IMR-90 (cell line): ENCODE measurements around the gene TSHZ3. TPM values are rescaled to one million over a fixed set of nuclear protein-coding genes. Genes with fewer than 3 reads are reported as not detected.

Experiments used
- ATAC-seq: fragments of 200-7000 bp; cut with Tn5 transposase; 2 replicates; pipeline ENCODE4 v1.9.1; 2020; ENCODE audit warnings: low read depth, mild to moderate bottlenecking, moderate library complexity
- BruUV-seq: library from RNA; stranded (reverse); fragments of 400-500 nt; replicated peaks from 2 replicates; lab custom pipeline; 2021; lab: Mats Ljungman, UMichigan
- CTCF ChIA-PET: fragments of 300-600 bp; formaldehyde crosslinking; extraction: SDS; loops from one replicate; lab custom pipeline; 2021; ENCODE audit warnings: antibody characterized with exemption; lab: Yijun Ruan, JAX
- POLR2A ChIA-PET: fragments of 300-600 bp; sonication (Branson Sonifier 250); formaldehyde crosslinking; loops from one replicate; lab custom pipeline; 2022; ENCODE audit warnings: antibody characterized with exemption; ENCODE audit not compliant: unreplicated experiment; lab: Charles Lee
- DNase-seq: peaks from one replicate; pipeline ENCODE4 v3.0.0; 2013
- H2AFZ ChIP-seq: replicated peaks from 2 replicates; pipeline ENCODE3; 2013; ENCODE audit warnings: low read length, mild to moderate bottlenecking; ENCODE audit not compliant: poor library complexity
- H2AK5ac ChIP-seq: 2 replicates; pipeline ENCODE4 v1.6.1; 2013; ENCODE audit warnings: low read depth, low read length, inconsistent platforms
- H2AK9ac ChIP-seq: replicated peaks from 2 replicates; pipeline ENCODE3; 2013; ENCODE audit warnings: mild to moderate bottlenecking, low read depth, low read length, moderate library complexity; ENCODE audit not compliant: poor library complexity
- H2BK120ac ChIP-seq: 2 replicates; pipeline ENCODE4 v1.6.1; 2013; ENCODE audit warnings: low read depth, low read length, inconsistent platforms
- H2BK15ac ChIP-seq: 3 replicates; pipeline ENCODE4 v1.6.1; 2013; ENCODE audit warnings: low read depth, low read length, inconsistent platforms
- H2BK20ac ChIP-seq: 2 replicates; pipeline ENCODE4 v1.6.1; 2013; ENCODE audit warnings: low read depth, mild to moderate bottlenecking, inconsistent platforms, low read length, moderate library complexity
- H2BK5ac ChIP-seq: 2 replicates; pipeline ENCODE4 v1.6.1; 2013; ENCODE audit warnings: mild to moderate bottlenecking, low read depth, low read length, inconsistent platforms; ENCODE audit not compliant: poor library complexity, severe bottlenecking
- H3K14ac ChIP-seq: replicated peaks from 2 replicates; pipeline ENCODE4 v1.6.1; 2013; ENCODE audit warnings: low read depth, low read length, inconsistent platforms
- H3K18ac ChIP-seq: 2 replicates; pipeline ENCODE4 v1.6.1; 2013; ENCODE audit warnings: low read depth, low read length, control low read depth
- H3K23ac ChIP-seq: 2 replicates; pipeline ENCODE4 v1.6.1; 2013; ENCODE audit warnings: low read depth, low read length, inconsistent platforms
- H3K27ac ChIP-seq: 2 replicates; pipeline ENCODE4 v1.5.1; 2013; ENCODE audit warnings: mild to moderate bottlenecking, control low read depth, low read length; ENCODE audit not compliant: insufficient read depth
- H3K27me3 ChIP-seq: 2 replicates; pipeline ENCODE4 v1.6.1; 2013; ENCODE audit warnings: low read length; ENCODE audit not compliant: control insufficient read depth, insufficient read depth
- H3K36me3 ChIP-seq: 2 replicates; pipeline ENCODE4 v1.6.1; 2013; ENCODE audit warnings: low read length, mixed read lengths; ENCODE audit not compliant: control insufficient read depth, insufficient read depth
- H3K4ac ChIP-seq: 2 replicates; pipeline ENCODE4 v1.6.1; 2013; ENCODE audit warnings: low read depth, low read length, inconsistent platforms
- H3K4me1 ChIP-seq: 2 replicates; pipeline ENCODE4 v1.6.1; 2013; ENCODE audit warnings: low read length, mixed read lengths; ENCODE audit not compliant: control insufficient read depth, insufficient read depth
- H3K4me2 ChIP-seq: 2 replicates; pipeline ENCODE4 v1.6.1; 2013; ENCODE audit warnings: low read depth, mild to moderate bottlenecking, control low read depth, low read length, moderate library complexity
- H3K4me3 ChIP-seq: 2 replicates; pipeline ENCODE4 v1.5.1; 2013; ENCODE audit warnings: low read depth, mild to moderate bottlenecking, control low read depth, low read length, moderate library complexity; ENCODE audit not compliant: insufficient read depth
- H3K56ac ChIP-seq: 2 replicates; pipeline ENCODE4 v1.6.1; 2013; ENCODE audit warnings: low read length, inconsistent platforms; ENCODE audit not compliant: insufficient read depth; ENCODE audit errors: extremely low read depth
- H3K79me1 ChIP-seq, 2 experiments: 2 replicates each; pipeline ENCODE4 v1.6.1; 2013; ENCODE audit warnings: low read length in 2 of 2, inconsistent platforms in 1 of 2, low read depth in 1 of 2
- H3K9ac ChIP-seq: 2 replicates; pipeline ENCODE4 v1.6.1; 2013; ENCODE audit warnings: low read depth, low read length, control low read depth
- H3K9me1 ChIP-seq: 2 replicates; pipeline ENCODE4 v1.6.1; 2013; ENCODE audit warnings: low read length, inconsistent platforms; ENCODE audit not compliant: insufficient read depth
- H3K9me3 ChIP-seq: 2 replicates; pipeline ENCODE4 v1.6.1; 2013; ENCODE audit warnings: low read length; ENCODE audit not compliant: control insufficient read depth, insufficient read depth
- H4K20me1 ChIP-seq: 2 replicates; pipeline ENCODE4 v1.6.1; 2013; ENCODE audit warnings: low read length, inconsistent platforms; ENCODE audit not compliant: insufficient read depth
- H4K5ac ChIP-seq: 2 replicates; pipeline ENCODE4 v1.6.1; 2013; ENCODE audit warnings: mild to moderate bottlenecking, low read depth, low read length, control low read depth
- H4K8ac ChIP-seq, 2 experiments: 2 replicates each; pipeline ENCODE4 v1.6.1; 2013; ENCODE audit warnings: low read depth in 2 of 2, low read length in 2 of 2, control low read depth in 1 of 2, inconsistent platforms in 1 of 2
- H4K91ac ChIP-seq: 2 replicates; pipeline ENCODE4 v1.6.1; 2013; ENCODE audit warnings: low read depth, low read length, inconsistent platforms; ENCODE audit not compliant: insufficient read depth
- BHLHE40 ChIP-seq: fragments of 150-350 bp; IDR thresholded peaks from 2 replicates; pipeline ENCODE4 v1.6.1; 2016; ENCODE audit warnings: mild to moderate bottlenecking, low read depth, low read length
- CEBPB ChIP-seq: IDR thresholded peaks from 2 replicates; pipeline ENCODE4 v1.6.1; 2012; ENCODE audit warnings: low read depth, low read length, improper control_type of control experiment
- CHD1 ChIP-seq: IDR thresholded peaks from 2 replicates; pipeline ENCODE4 v1.6.1; 2012; ENCODE audit warnings: low read depth, low read length, improper control_type of control experiment
- CTCF ChIP-seq: conservative IDR thresholded peaks from 2 replicates; pipeline ENCODE4 v1.5.1; 2012; ENCODE audit warnings: mild to moderate bottlenecking, low read depth, low read length, improper control_type of control experiment
- ELK1 ChIP-seq: fragments of 150-350 bp; IDR thresholded peaks from 2 replicates; pipeline ENCODE4 v1.6.1; 2016; ENCODE audit warnings: low read depth, mild to moderate bottlenecking, low read length, moderate library complexity, borderline replicate concordance
- FOS ChIP-seq: fragments of 150-350 bp; IDR thresholded peaks from 2 replicates; pipeline ENCODE4 v1.6.1; 2016; ENCODE audit warnings: low read depth, low read length
- MAFK ChIP-seq: IDR thresholded peaks from 2 replicates; pipeline ENCODE4 v1.6.1; 2012; ENCODE audit warnings: low read depth, low read length, improper control_type of control experiment
- MAZ ChIP-seq: IDR thresholded peaks from 2 replicates; pipeline ENCODE4 v1.6.1; 2012; ENCODE audit warnings: low read depth, mild to moderate bottlenecking, low read length, improper control_type of control experiment, moderate library complexity, borderline replicate concordance
- MXI1 ChIP-seq: IDR thresholded peaks from 2 replicates; pipeline ENCODE4 v1.6.1; 2012; ENCODE audit warnings: low read depth, mild to moderate bottlenecking, low read length, moderate library complexity, borderline replicate concordance
- NFE2L2 ChIP-seq: fragments of 150-350 bp; IDR thresholded peaks from 2 replicates; pipeline ENCODE4 v1.6.1; 2016; ENCODE audit warnings: low read depth, mild to moderate bottlenecking, low read length
- POLR2A ChIP-seq: IDR thresholded peaks from 2 replicates; pipeline ENCODE4 v1.6.1; 2012; ENCODE audit warnings: mild to moderate bottlenecking, low read depth, low read length
- RAD21 ChIP-seq: IDR thresholded peaks from 2 replicates; pipeline ENCODE4 v1.6.1; 2012; ENCODE audit warnings: low read length, improper control_type of control experiment
- RCOR1 ChIP-seq: IDR thresholded peaks from 2 replicates; pipeline ENCODE4 v1.6.1; 2012; ENCODE audit warnings: mild to moderate bottlenecking, low read length, improper control_type of control experiment; ENCODE audit not compliant: insufficient replicate concordance
- RFX5 ChIP-seq: IDR thresholded peaks from 2 replicates; pipeline ENCODE4 v1.8.0; 2012; ENCODE audit warnings: low read depth, mild to moderate bottlenecking, low read length, moderate library complexity
- SMC3 ChIP-seq: fragments of 150-350 bp; IDR thresholded peaks from 2 replicates; pipeline ENCODE4 v1.6.1; 2016; ENCODE audit warnings: low read depth, mild to moderate bottlenecking, antibody characterized with exemption, low read length, moderate library complexity
- USF2 ChIP-seq: fragments of 150-350 bp; IDR thresholded peaks from 2 replicates; pipeline ENCODE4 v1.6.1; 2017; ENCODE audit warnings: mild to moderate bottlenecking, antibody characterized with exemption, low read length, low read depth
- WGBS, 2 experiments: methylation state at CpG; one replicate each; pipeline versions ENCODE4 v1.1.5 to v1.1.7; 2013; ENCODE audit warnings: missing lambda C conversion rate in 2 of 2; ENCODE audit not compliant: insufficient read length in 1 of 2; ENCODE audit errors: extremely low coverage in 2 of 2; 5-methylcytosine and 5-hydroxymethylcytosine counted together
- dilution Hi-C: fragments of 300-500 bp; cut with HindIII; formaldehyde crosslinking; loops from one replicate; pipeline ENCODE4 v1.14.3; 2018; ENCODE audit warnings: low sequenced_read_pairs; ENCODE audit not compliant: unreplicated experiment
- in situ Hi-C: fragments of 300-500 bp; cut with MboI; formaldehyde crosslinking; loops from 3 replicates; pipeline ENCODE4 v1.14.3; 2019; ENCODE audit warnings: low sequenced_read_pairs, inconsistent platforms, mixed read lengths
- intact Hi-C: fragments of 100-400 bp; cut with micrococcal nuclease; formaldehyde crosslinking; loops from 2 replicates; pipeline ENCODE4 v1.10.0; 2022
- polyA plus RNA-seq, 3 experiments: library from polyadenylated mRNA; depleted of rRNA; stranded (reverse); fragments of >200 nt; gene quantifications; 2 replicates each; pipeline ENCODE4 v1.2.3, GENCODE V29; 2012; ENCODE audit warnings: low replicate concordance in 1 of 3
- total RNA-seq: library from RNA; depleted of rRNA; stranded (reverse); fragments of >200 nt; gene quantifications from 2 replicates; pipeline ENCODE4 v1.2.3, GENCODE V29; 2012

Gene TSHZ3
- total and polyA plus RNA-seq, 2 of the 4 experiments (the other 2 are of a cell fraction), result 8.1 to 13.0 TPM

GRCh38 chr19:31272583-31273106 is 76.6 kb downstream of the TSHZ3 start:
- WGBS, 2 experiments, result 86% methylated on average over 4 of the region's 15 CpGs; no CpG with 5 or more reads in 1 of the 2 experiments

More at GRCh38 chr19:31272583-31273106, 76.6 kb downstream of the TSHZ3 start:
- H3K79me1 ChIP-seq, result peaks cover 36 to 37% of the 10 kb centered on the region in 2 experiments
- intact Hi-C loops, result no loop called here
- peaks cover 31% of the 10 kb centered on the region for H3K36me3 ChIP-seq
- no peak overlapping the region for H3K27ac ChIP-seq
- dilution Hi-C loops, result no loop called here
- no peaks in the 10 kb centered on the region for H3K27me3 ChIP-seq
- no peak overlapping the region for H2AK5ac ChIP-seq
- H2BK20ac ChIP-seq, result no peak overlapping the region
- H4K8ac ChIP-seq, result no peak overlapping the region
- H3K9ac ChIP-seq, result no peak overlapping the region
- DNase-seq (no peak), ATAC-seq (no peak)
- no peak overlapping the region for H3K56ac ChIP-seq
- no peak overlapping the region for H3K4me3 ChIP-seq
- no peak for TF ChIP-seq NFE2L2
- no peak for TF ChIP-seq ELK1
- no peak for TF ChIP-seq FOS
- no peak for TF ChIP-seq MAFK
- TF ChIP-seq RCOR1, result no peak
- no peak for TF ChIP-seq RFX5
- TF ChIP-seq USF2, result no peak
- no peak for TF ChIP-seq CHD1
- no peak for TF ChIP-seq MXI1
- no peak for TF ChIP-seq CTCF
- no peak for TF ChIP-seq RAD21
- TF ChIP-seq BHLHE40, result no peak
- no peak for TF ChIP-seq SMC3
- no peak for TF ChIP-seq CEBPB
- no peak for TF ChIP-seq POLR2A
- no peak for TF ChIP-seq MAZ
- H2BK5ac ChIP-seq, result no peak overlapping the region
- H3K9me3 ChIP-seq, result no peaks in the 10 kb centered on the region
- no peak overlapping the region for H4K5ac ChIP-seq
- CTCF ChIA-PET, result no interaction called here
- no peak overlapping the region for H3K18ac ChIP-seq
- H2AFZ ChIP-seq, result no peak overlapping the region
- peaks cover 7% of the 10 kb centered on the region; the same call in 1 of the 2 replicates for H3K9me1 ChIP-seq
- no peak overlapping the region for H3K4me2 ChIP-seq
- H2AK9ac ChIP-seq, result no peak overlapping the region
- H3K4me1 ChIP-seq, result peaks cover 3% of the 10 kb centered on the region; the same call in 1 of the 2 replicates
- no peak overlapping the region for H3K4ac ChIP-seq
- BruUV-seq, result no TSS peak
- H2BK15ac ChIP-seq, result no peak overlapping the region
- H2BK120ac ChIP-seq, result no peak overlapping the region
- peaks cover 7% of the 10 kb centered on the region for H4K20me1 ChIP-seq
- H4K91ac ChIP-seq, result no peak overlapping the region
- in situ Hi-C loops, result no loop called here
- POLR2A ChIA-PET, result interaction anchor here (0.5 kb wide), 1 partner anchor 13 kb away, joined by 13 read pairs; no protein-coding TSS in a partner anchor
- H3K14ac ChIP-seq, result no peak overlapping the region
- H3K23ac ChIP-seq, result no peak overlapping the region
